Jurkat, Clone E6-1 (cell line): Measurements from ENCODE around the gene GOLGA8R. TPM values are rescaled to one million over a fixed set of nuclear protein-coding genes. Genes with fewer than 3 reads are reported as not detected.
"Not testable (repeated sequence)": the region's sequence is repeated elsewhere in the genome, so short reads cannot be mapped to it uniquely, and the experiment has no call there.

Experiments used
- DNase-seq: peaks from one replicate; pipeline ENCODE4 v3.0.0-alpha.2; 2011; ENCODE audit warnings: low read depth, low spot score
- H3K4me3 ChIP-seq: 2 replicates; pipeline ENCODE4 v1.5.1; 2011; ENCODE audit warnings: mild to moderate bottlenecking, low read length, control low read depth, moderate library complexity
- polyA plus RNA-seq: library from polyadenylated mRNA; unstranded; fragments of >200 nt; gene quantifications from one replicate; pipeline ENCODE4 v1.2.1, GENCODE V29; 2012; ENCODE audit warnings: missing spikeins; ENCODE audit not compliant: insufficient read length, insufficient read depth

GOLGA8R gene
- polyA plus RNA-seq = not detected

GRCh38 chr15:30414160-30414559, at the start of gene GOLGA8R:
Gene GOLGA8R, minus strand, starts transcription at chr15:30414260. Its CDS starts 98 bp downstream, at chr15:30414162.
- not testable (repeated sequence) for DNase-seq, H3K4me3 ChIP-seq

GRCh38 chr15:30463849-30464248, 49.8 kb upstream of the GOLGA8R start:
- not testable (repeated sequence) for H3K4me3 ChIP-seq, DNase-seq

- DNase-seq, H3K4me3 ChIP-seq: not testable (repeated sequence)
Measured at GRCh38 chr15:30462176-30462575, 48.1 kb upstream of the GOLGA8R start.

- DNase-seq = not testable (repeated sequence)
Measured at GRCh38 chr15:30452702-30453101, 38.6 kb upstream of the GOLGA8R start.

GRCh38 chr15:30438348-30438747, 24.3 kb upstream of the GOLGA8R start:
- not testable (repeated sequence) for H3K4me3 ChIP-seq

More at GRCh38 chr15:30452702-30453101, 38.6 kb upstream of the GOLGA8R start:
- H3K4me3 ChIP-seq = not testable (repeated sequence)

GRCh38 chr15:30435878-30436277, 21.8 kb upstream of the GOLGA8R start:
- not testable (repeated sequence) for H3K4me3 ChIP-seq, DNase-seq

More at GRCh38 chr15:30438348-30438747, 24.3 kb upstream of the GOLGA8R start:
- not testable (repeated sequence) for DNase-seq

- not testable (repeated sequence) for DNase-seq, H3K4me3 ChIP-seq
Measured at GRCh38 chr15:30420723-30421122, 6.7 kb upstream of the GOLGA8R start.

- DNase-seq, H3K4me3 ChIP-seq: not testable (repeated sequence)
Measured at GRCh38 chr15:30407636-30408035, 6.4 kb downstream of the GOLGA8R start.

GRCh38 chr15:30398988-30399387, 15.1 kb downstream of the GOLGA8R start:
- H3K4me3 ChIP-seq, DNase-seq: not testable (repeated sequence)

GRCh38 chr15:30393664-30393991, 20.4 kb downstream of the GOLGA8R start:
- not testable (repeated sequence) for DNase-seq, H3K4me3 ChIP-seq

- H3K4me3 ChIP-seq, DNase-seq: not testable (repeated sequence)
Measured at GRCh38 chr15:30392766-30393663, 21.0 kb downstream of the GOLGA8R start, which contains the start of gene CHRFAM7A. Gene CHRFAM7A, minus strand, starts transcription at chr15:30393540. Its CDS starts 10,189 bp downstream, at chr15:30383351.

- DNase-seq, H3K4me3 ChIP-seq: not testable (repeated sequence)
Measured at GRCh38 chr15:30386318-30386887, 27.7 kb downstream of the GOLGA8R start.

- not testable (repeated sequence) for H3K4me3 ChIP-seq, DNase-seq
Measured at GRCh38 chr15:30377082-30377413, 37.0 kb downstream of the GOLGA8R start.

GRCh38 chr15:30376375-30377081, 37.5 kb downstream of the GOLGA8R start:
- not testable (repeated sequence) for H3K4me3 ChIP-seq, DNase-seq

GRCh38 chr15:30375872-30376271, 38.2 kb downstream of the GOLGA8R start:
- DNase-seq, H3K4me3 ChIP-seq: not testable (repeated sequence)

- not testable (repeated sequence) for DNase-seq, H3K4me3 ChIP-seq
Measured at GRCh38 chr15:30374862-30375261, 39.2 kb downstream of the GOLGA8R start.

GRCh38 chr15:30368271-30368670, 45.8 kb downstream of the GOLGA8R start:
- not testable (repeated sequence) for H3K4me3 ChIP-seq, DNase-seq

- not testable (repeated sequence) for DNase-seq, H3K4me3 ChIP-seq
Measured at GRCh38 chr15:30367246-30367645, 46.8 kb downstream of the GOLGA8R start.

GRCh38 chr15:30361404-30361803, 52.7 kb downstream of the GOLGA8R start:
- H3K4me3 ChIP-seq, DNase-seq: not testable (repeated sequence)
